CD8-positive, alpha-beta memory T cell (primary cell): Measurements from ENCODE around the gene MKLN1. TPM values are rescaled to one million over a fixed set of nuclear protein-coding genes. Genes with fewer than 3 reads are reported as not detected.

Experiments used
- CTCF ChIA-PET: fragments of 350-600 bp; sonication (Branson Sonifier 250); formaldehyde crosslinking; loops from one replicate; lab custom pipeline; 2021; ENCODE audit warnings: antibody characterized with exemption; lab: Charles Lee
- POLR2A ChIA-PET: fragments of 350-600 bp; sonication (Branson Sonifier 250); formaldehyde crosslinking; loops from one replicate; lab custom pipeline; 2021; ENCODE audit warnings: antibody characterized with exemption; lab: Charles Lee
- DNase-seq, 5 donors: peaks; one replicate each; pipeline versions ENCODE4 v3.0.0 to v3.0.0-alpha.2; 2020 to 2022; ENCODE audit warnings: mixed read lengths in 1 of 5
- H3K27ac ChIP-seq: one replicate; pipeline ENCODE4 v1.7.0; 2013; ENCODE audit warnings: low read depth, mild to moderate bottlenecking, low read length, moderate library complexity
- H3K27me3 ChIP-seq: 2 replicates; pipeline ENCODE4 v1.7.0; 2013; ENCODE audit warnings: low read length, mild to moderate bottlenecking; ENCODE audit not compliant: insufficient read depth, poor library complexity, severe bottlenecking
- H3K36me3 ChIP-seq: 2 replicates; pipeline ENCODE4 v1.7.0; 2013; ENCODE audit warnings: mild to moderate bottlenecking, low read length, moderate library complexity; ENCODE audit not compliant: insufficient read depth
- H3K4me1 ChIP-seq: 2 replicates; pipeline ENCODE4 v1.7.0; 2013; ENCODE audit warnings: mild to moderate bottlenecking, low read length, moderate library complexity; ENCODE audit not compliant: insufficient read depth
- H3K4me3 ChIP-seq: 2 replicates; pipeline ENCODE4 v1.7.0; 2013; ENCODE audit warnings: mild to moderate bottlenecking, low read length
- H3K9me3 ChIP-seq: 2 replicates; pipeline ENCODE4 v1.7.0; 2013; ENCODE audit warnings: mild to moderate bottlenecking, low read length
- H3K27ac Mint-ChIP-seq, 8 donors: one replicate each; pipeline ENCODE4 v1.8.0; 2020 to 2021; ENCODE audit warnings: mixed read lengths in 8 of 8, mild to moderate bottlenecking in 6 of 8, inconsistent platforms in 3 of 8, moderate library complexity in 3 of 8
- H3K27me3 Mint-ChIP-seq, 2 donors: one replicate each; pipeline ENCODE4 v1.8.0; 2020 to 2021; ENCODE audit warnings: mixed read lengths in 2 of 2, mild to moderate bottlenecking in 1 of 2, moderate library complexity in 1 of 2
- H3K36me3 Mint-ChIP-seq, 3 donors: one replicate each; pipeline ENCODE4 v1.8.0; 2020 to 2021; ENCODE audit warnings: mixed read lengths in 3 of 3, inconsistent platforms in 1 of 3, mild to moderate bottlenecking in 1 of 3
- H3K4me1 Mint-ChIP-seq, 3 donors: one replicate each; pipeline ENCODE4 v1.8.0; 2020 to 2021; ENCODE audit warnings: mixed read lengths in 3 of 3, inconsistent platforms in 1 of 3, mild to moderate bottlenecking in 1 of 3
- H3K4me3 Mint-ChIP-seq, 7 donors: one replicate each; pipeline ENCODE4 v1.8.0; 2020 to 2021; ENCODE audit warnings: mixed read lengths in 7 of 7, mild to moderate bottlenecking in 6 of 7, moderate library complexity in 4 of 7, inconsistent platforms in 2 of 7
- H3K9me3 Mint-ChIP-seq, 5 donors: one replicate each; pipeline ENCODE4 v1.8.0; 2020 to 2022; ENCODE audit warnings: mixed read lengths in 5 of 5, mild to moderate bottlenecking in 3 of 5, moderate library complexity in 2 of 5, inconsistent platforms in 1 of 5
- polyA plus RNA-seq: library from polyadenylated mRNA; unstranded; fragments of 300-500 nt; fragmentation: Illumina TruSeq; gene quantifications from one replicate; pipeline ENCODE4 v1.2.3, GENCODE V29; 2021
- total RNA-seq, 2 experiments: library from RNA; stranded (reverse); gene quantifications; one replicate each; pipeline ENCODE4 v1.2.3, GENCODE V29; 2021

The MKLN1 gene
- total and polyA plus RNA-seq, 3 experiments from 2014 or later = 21.8 to 34.0 (median 31.0) TPM

DNA sequence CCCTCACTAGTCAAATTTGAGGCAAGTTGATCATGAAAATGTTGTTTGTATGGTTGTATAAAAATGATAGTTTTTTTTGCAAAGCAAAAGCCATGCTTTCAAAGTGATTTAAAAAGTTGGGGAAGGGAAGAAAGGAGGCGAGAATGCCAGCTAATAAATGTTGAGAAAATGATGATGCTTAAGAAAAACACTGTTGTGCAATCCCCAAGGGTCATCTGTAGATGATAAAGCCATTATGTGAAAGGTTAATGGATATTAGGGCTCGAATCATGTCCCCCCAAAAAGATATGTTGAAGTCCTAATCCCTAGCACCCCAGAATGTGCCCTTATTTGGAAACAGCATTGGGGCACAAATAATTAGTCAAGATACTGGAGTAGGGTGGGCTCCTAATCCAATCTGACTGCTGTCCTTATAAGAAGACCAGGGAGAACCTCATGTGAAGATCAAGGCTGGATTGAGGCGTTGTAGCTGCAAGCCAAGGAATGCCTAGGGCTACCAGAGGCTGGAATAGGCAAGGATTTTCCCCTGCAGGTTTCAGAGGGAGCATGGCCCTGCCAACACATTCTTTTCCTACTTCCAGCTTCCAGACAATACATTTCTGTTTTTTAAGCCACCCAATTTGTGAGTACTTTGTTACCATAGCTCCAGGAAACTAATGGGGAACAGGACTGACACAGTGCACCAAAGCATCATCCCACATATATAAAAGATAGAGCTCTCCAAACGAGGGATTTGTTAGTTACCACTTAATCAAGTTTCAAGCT lies 35.4 kb upstream of the MKLN1 start:
- no peak for DNase-seq
- peaks cover 0 to 4% (median 0%) of the 10 kb centered on the region in 5 donors for H3K9me3 Mint-ChIP-seq
- Histone ChIP-seq H3K4me3 (no peak overlapping the region), H3K4me1 (no peaks in the 10 kb centered on the region), H3K27me3 (no peaks in the 10 kb centered on the region), H3K9me3 (no peaks in the 10 kb centered on the region), H3K36me3 (no peaks in the 10 kb centered on the region), H3K27ac (no peak overlapping the region)
- H3K4me3 Mint-ChIP-seq = no peak overlapping the region
- no peaks in the 10 kb centered on the region for H3K27me3 Mint-ChIP-seq
- ChIA-PET POLR2A (no interaction called here), CTCF (interaction anchor here (2.5 kb wide), 1 partner anchor 11 kb away, joined by 8 read pairs; no protein-coding TSS in a partner anchor)
- H3K36me3 Mint-ChIP-seq = no peaks in the 10 kb centered on the region
- H3K27ac Mint-ChIP-seq = peak overlapping the region in 1 of 8 donors; percentile 50
- no peaks in the 10 kb centered on the region for H3K4me1 Mint-ChIP-seq

GRCh38 chr7:131293018-131293417 lies 34.7 kb upstream of the MKLN1 start:
- peaks cover 0 to under 1% (median 0%) of the 10 kb centered on the region in 5 donors for H3K9me3 Mint-ChIP-seq
- no peaks in the 10 kb centered on the region for H3K36me3 Mint-ChIP-seq
- CTCF ChIA-PET = interaction anchor here (0.6 to 2.5 kb wide), 2 partner anchors 10 to 11 kb away, joined by 3 to 8 read pairs; no protein-coding TSS in a partner anchor
- H3K27me3 ChIP-seq = no peaks in the 10 kb centered on the region
- POLR2A ChIA-PET = no interaction called here
- H3K4me1 ChIP-seq = no peaks in the 10 kb centered on the region
- no peaks in the 10 kb centered on the region for H3K4me1 Mint-ChIP-seq
- H3K27ac Mint-ChIP-seq = no peak overlapping the region
- H3K36me3 ChIP-seq = no peaks in the 10 kb centered on the region
- H3K9me3 ChIP-seq = no peaks in the 10 kb centered on the region
- H3K27me3 Mint-ChIP-seq = no peaks in the 10 kb centered on the region
- H3K27ac ChIP-seq = no peak overlapping the region
- H3K4me3 ChIP-seq = no peak overlapping the region
- H3K4me3 Mint-ChIP-seq = no peak overlapping the region
- no peak for DNase-seq

DNA sequence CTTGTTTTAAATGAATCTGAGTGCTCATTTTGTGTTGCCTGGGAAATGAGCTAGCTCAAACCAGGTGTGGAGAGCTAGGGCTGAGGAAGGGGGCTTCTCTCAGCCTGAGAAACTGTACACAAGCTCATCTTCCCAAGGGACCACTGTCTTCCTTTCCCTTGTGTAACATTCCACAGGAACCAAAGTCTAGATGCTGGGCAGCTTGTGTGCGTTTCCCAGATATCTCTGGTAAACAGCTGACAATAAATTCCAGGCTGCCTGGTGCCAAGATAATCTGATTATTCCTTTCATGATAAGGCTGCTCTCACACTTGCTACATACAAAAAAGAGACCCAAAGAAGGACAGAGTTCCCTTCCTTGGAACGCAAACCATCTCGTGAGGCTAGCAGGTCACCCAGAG lies 33.1 kb upstream of the MKLN1 start:
- ChIA-PET POLR2A (no interaction called here), CTCF (no interaction called here)
- H3K27me3 Mint-ChIP-seq = no peaks in the 10 kb centered on the region

DNA sequence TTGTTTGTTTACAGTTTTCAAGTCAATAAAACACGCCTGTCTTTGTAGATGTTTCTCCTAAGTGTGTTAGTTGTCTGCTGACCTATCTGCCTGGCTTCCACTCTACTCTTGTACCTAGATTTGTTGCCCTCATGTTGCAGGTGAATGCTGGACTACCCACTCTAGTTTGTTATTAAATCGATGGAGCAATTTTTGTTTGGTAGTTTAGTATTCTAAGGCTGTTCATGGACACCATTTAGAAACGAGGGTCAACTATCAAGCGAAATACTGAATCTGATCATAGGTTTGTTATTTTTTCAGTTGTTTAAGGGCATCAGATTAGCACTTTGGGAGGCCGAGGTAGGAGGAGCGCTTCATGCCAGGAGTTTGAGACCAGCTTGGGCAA lies 29.1 kb upstream of the MKLN1 start:
- peaks cover 0 to 8% (median 0%) of the 10 kb centered on the region in 3 donors for H3K4me1 Mint-ChIP-seq
- no peaks in the 10 kb centered on the region for H3K27me3 Mint-ChIP-seq

More for the DNA sequence above, 33.1 kb upstream of the MKLN1 start:
- no peak for DNase-seq
- Mint-ChIP-seq H3K4me1 (no peaks in the 10 kb centered on the region), H3K36me3 (no peaks in the 10 kb centered on the region), H3K9me3 (no peaks in the 10 kb centered on the region), H3K27ac (peak overlapping the region in 1 of 8 donors; percentile 31), H3K4me3 (no peak overlapping the region)
- H3K9me3 ChIP-seq = no peaks in the 10 kb centered on the region
- no peak overlapping the region for H3K4me3 ChIP-seq
- H3K27ac ChIP-seq = no peak overlapping the region
- H3K4me1 ChIP-seq = no peaks in the 10 kb centered on the region
- H3K36me3 ChIP-seq = no peaks in the 10 kb centered on the region
- no peaks in the 10 kb centered on the region for H3K27me3 ChIP-seq

GRCh38 chr7:131299074-131299473 lies 28.6 kb upstream of the MKLN1 start:
- Histone ChIP-seq H3K4me3 (no peak overlapping the region), H3K27me3 (no peaks in the 10 kb centered on the region), H3K27ac (no peak overlapping the region), H3K36me3 (no peaks in the 10 kb centered on the region), H3K9me3 (no peaks in the 10 kb centered on the region), H3K4me1 (no peaks in the 10 kb centered on the region)
- peaks cover 0 to 8% (median 0%) of the 10 kb centered on the region in 3 donors for H3K4me1 Mint-ChIP-seq
- POLR2A ChIA-PET = no interaction called here
- H3K36me3 Mint-ChIP-seq = no peaks in the 10 kb centered on the region
- H3K27me3 Mint-ChIP-seq = no peaks in the 10 kb centered on the region
- CTCF ChIA-PET = no interaction called here
- no peaks in the 10 kb centered on the region for H3K9me3 Mint-ChIP-seq
- H3K4me3 Mint-ChIP-seq = no peak overlapping the region
- no peak overlapping the region for H3K27ac Mint-ChIP-seq
- DNase-seq = no peak

More for the DNA sequence above, 29.1 kb upstream of the MKLN1 start:
- POLR2A ChIA-PET = no interaction called here
- no peaks in the 10 kb centered on the region for H3K9me3 ChIP-seq
- CTCF ChIA-PET = no interaction called here
- H3K36me3 ChIP-seq = no peaks in the 10 kb centered on the region
- no peaks in the 10 kb centered on the region for H3K27me3 ChIP-seq
- H3K9me3 Mint-ChIP-seq = no peaks in the 10 kb centered on the region
- no peaks in the 10 kb centered on the region for H3K36me3 Mint-ChIP-seq
- H3K4me3 ChIP-seq = no peak overlapping the region
- no peak for DNase-seq
- H3K4me3 Mint-ChIP-seq = no peak overlapping the region
- H3K4me1 ChIP-seq = no peaks in the 10 kb centered on the region
- peak overlapping the region in 1 of 8 donors; percentile 58 for H3K27ac Mint-ChIP-seq
- H3K27ac ChIP-seq = no peak overlapping the region

- Mint-ChIP-seq H3K27me3 (no peaks in the 10 kb centered on the region), H3K9me3 (no peaks in the 10 kb centered on the region), H3K27ac (no peak overlapping the region), H3K4me3 (no peak overlapping the region), H3K4me1 (peaks cover 0 to 8% (median 0%) of the 10 kb centered on the region in 3 donors), H3K36me3 (no peaks in the 10 kb centered on the region)
- Histone ChIP-seq H3K27me3 (no peaks in the 10 kb centered on the region), H3K36me3 (no peaks in the 10 kb centered on the region), H3K4me3 (no peak overlapping the region), H3K27ac (no peak overlapping the region), H3K4me1 (no peaks in the 10 kb centered on the region), H3K9me3 (no peaks in the 10 kb centered on the region)
- no peak for DNase-seq
- ChIA-PET POLR2A (no interaction called here), CTCF (no interaction called here)
Observed at GRCh38 chr7:131300078-131300477, 27.6 kb upstream of the MKLN1 start.

- POLR2A ChIA-PET = no interaction called here
Observed at GRCh38 chr7:131300572-131301466, 26.9 kb upstream of the MKLN1 start.

More at GRCh38 chr7:131300572-131301466, 26.9 kb upstream of the MKLN1 start:
- no peaks in the 10 kb centered on the region for H3K36me3 Mint-ChIP-seq
- no peaks in the 10 kb centered on the region for H3K9me3 Mint-ChIP-seq
- Histone ChIP-seq H3K4me1 (no peaks in the 10 kb centered on the region), H3K27me3 (no peaks in the 10 kb centered on the region), H3K9me3 (no peaks in the 10 kb centered on the region), H3K27ac (no peak overlapping the region), H3K36me3 (no peaks in the 10 kb centered on the region), H3K4me3 (no peak overlapping the region)
- H3K27me3 Mint-ChIP-seq = no peaks in the 10 kb centered on the region
- no peak overlapping the region for H3K4me3 Mint-ChIP-seq
- CTCF ChIA-PET = interaction anchor here (1.0 to 1.5 kb wide), 3 partner anchors 10 to 261 kb away, joined by 3 to 5 read pairs (median 4); no protein-coding TSS in a partner anchor
- no peak overlapping the region for H3K27ac Mint-ChIP-seq
- H3K4me1 Mint-ChIP-seq = peaks cover 0 to 8% (median 0%) of the 10 kb centered on the region in 3 donors
- DNase-seq = no peak
